Panc1 (cell line): ENCODE results near the gene IKZF3. TPM values are rescaled to one million over a fixed set of nuclear protein-coding genes. Genes with fewer than 3 reads are reported as not detected.
"Not testable (repeated sequence)": the region's sequence is repeated elsewhere in the genome, so short reads cannot be mapped to it uniquely, and the experiment has no call there.

ENCODE experiments used
- ATAC-seq: fragments of 200-7000 bp; cut with Tn5 transposase; 2 replicates; pipeline ENCODE4 v1.9.1; 2020; ENCODE audit warnings: mild to moderate bottlenecking, moderate library complexity
- BruUV-seq: library from RNA; stranded (reverse); fragments of 400-500 nt; replicated peaks from 2 replicates; lab custom pipeline; 2021; lab: Mats Ljungman, UMichigan
- CTCF ChIA-PET: fragments of 300-600 bp; sonication (Branson Sonifier 250); formaldehyde crosslinking; loops from one replicate; lab custom pipeline; 2022; ENCODE audit warnings: antibody characterized with exemption; lab: Charles Lee
- POLR2A ChIA-PET: fragments of 300-600 bp; sonication (Branson Sonifier 250); formaldehyde crosslinking; loops from one replicate; lab custom pipeline; 2022; ENCODE audit warnings: antibody characterized with exemption; lab: Charles Lee
- DNase-seq: peaks from one replicate; pipeline ENCODE4 v3.0.0-alpha.2; 2010; ENCODE audit warnings: low read depth, low spot score
- H3K27ac ChIP-seq: 2 replicates; pipeline ENCODE4 v1.5.1; 2011; ENCODE audit warnings: mild to moderate bottlenecking, low read length, inconsistent platforms
- H3K27me3 ChIP-seq: fragments of 200-500 bp; sonication (Bioruptor generic); 2 replicates; pipeline ENCODE4 v1.6.0; 2014; ENCODE audit warnings: low read length, inconsistent platforms; ENCODE audit not compliant: control insufficient read depth, insufficient read depth
- H3K36me3 ChIP-seq: fragments of 200-500 bp; sonication (Bioruptor generic); 2 replicates; pipeline ENCODE4 v1.5.1; 2014; ENCODE audit warnings: inconsistent platforms, mild to moderate bottlenecking, low read length, moderate library complexity; ENCODE audit not compliant: control insufficient read depth, insufficient read depth
- H3K4me1 ChIP-seq: 2 replicates; pipeline ENCODE4 v1.5.1; 2011; ENCODE audit warnings: inconsistent platforms, mild to moderate bottlenecking, low read length, moderate library complexity; ENCODE audit not compliant: control insufficient read depth, insufficient read depth
- H3K4me3 ChIP-seq, 2 experiments: 2 replicates each; pipeline ENCODE4 v1.5.1; 2011 to 2012; ENCODE audit warnings: low read depth in 2 of 2, low read length in 2 of 2, mild to moderate bottlenecking in 2 of 2, inconsistent platforms in 1 of 2, moderate library complexity in 1 of 2
- H3K9me3 ChIP-seq: fragments of 200-500 bp; sonication (Bioruptor generic); 2 replicates; pipeline ENCODE4 v1.5.1; 2014; ENCODE audit warnings: low read depth, mild to moderate bottlenecking, inconsistent platforms, low read length, moderate library complexity; ENCODE audit not compliant: control insufficient read depth, insufficient read depth
- CTCF ChIP-seq: fragments of 450-650 bp; IDR thresholded peaks from 2 replicates; pipeline ENCODE4 v1.5.1; 2017; ENCODE audit warnings: mild to moderate bottlenecking
- POLR2AphosphoS5 ChIP-seq: IDR thresholded peaks from 2 replicates; pipeline ENCODE4 v1.6.1; 2012; ENCODE audit warnings: mild to moderate bottlenecking, low read depth, low read length, moderate library complexity
- REST ChIP-seq, 2 experiments: IDR thresholded peaks; 2 replicates each; pipeline ENCODE4 v1.6.1; 2011 to 2012; ENCODE audit warnings: low read depth in 2 of 2, control low read depth in 1 of 2, low read length in 1 of 2, mild to moderate bottlenecking in 1 of 2, moderate library complexity in 1 of 2; ENCODE audit not compliant: insufficient read depth in 1 of 2
- SIN3A ChIP-seq: IDR thresholded peaks from 2 replicates; pipeline ENCODE4 v1.6.1; 2012; ENCODE audit warnings: low read depth, mild to moderate bottlenecking, low read length, moderate library complexity, borderline replicate concordance; ENCODE audit not compliant: insufficient read depth
- TCF7L2 ChIP-seq: IDR thresholded peaks from 2 replicates; pipeline ENCODE4 v1.6.1; 2011; ENCODE audit warnings: mild to moderate bottlenecking, low read depth, low read length, inconsistent platforms
- in situ Hi-C: cut with HindIII; loops from 2 replicates; pipeline ENCODE4 v1.10.0; 2016; ENCODE audit warnings: low sequenced_read_pairs, low pct_unique_long_range_greater_than_20kb
- intact Hi-C: fragments of 100-400 bp; cut with micrococcal nuclease; formaldehyde crosslinking; loops from one replicate; pipeline ENCODE4 v1.10.0; 2022; ENCODE audit not compliant: unreplicated experiment
- total RNA-seq: library from RNA; stranded (reverse); gene quantifications from one replicate; pipeline ENCODE4 v1.2.1, GENCODE V29; 2021; ENCODE audit not compliant: unreplicated experiment

IKZF3 gene
- total RNA-seq, 1 experiment from 2014 or later = 0.59 TPM

GRCh38 chr17:39889200-39889599 lies 25.1 kb upstream of the IKZF3 start:
- Histone ChIP-seq H3K27me3 (peaks cover 13% of the 10 kb centered on the region), H3K4me1 (no peaks in the 10 kb centered on the region), H3K9me3 (no peaks in the 10 kb centered on the region), H3K4me3 (no peak overlapping the region), H3K27ac (no peak overlapping the region), H3K36me3 (no peaks in the 10 kb centered on the region)
- POLR2A ChIA-PET = interaction anchor here (0.6 kb wide), 1 partner anchor 79 kb away, joined by 6 read pairs; no protein-coding TSS in a partner anchor
- no peak for TF ChIP-seq SIN3A
- TF ChIP-seq TCF7L2 = no peak
- no peak for TF ChIP-seq REST (IDR thresholded peaks at IDR 0.05; ENCODE audit: insufficient read depth in 1 of 2, low read depth in 2 of 2, low read length in 1 of 2)
- no peak for TF ChIP-seq POLR2AphosphoS5
- TF ChIP-seq CTCF = no peak
- no TSS peak for BruUV-seq
- in situ Hi-C loops (no loop called here), intact Hi-C loops (no loop called here)
- ATAC-seq (no peak), DNase-seq (no peak)
- CTCF ChIA-PET = no interaction called here

- no peak overlapping the region for H3K27ac ChIP-seq
- H3K4me3 ChIP-seq = no peak overlapping the region
- in situ Hi-C loops = no loop called here
- intact Hi-C loops = no loop called here
- peaks cover 7% of the 10 kb centered on the region for H3K27me3 ChIP-seq
- no peaks in the 10 kb centered on the region for H3K4me1 ChIP-seq
- DNase-seq (no peak), ATAC-seq (no peak)
- no TSS peak for BruUV-seq
- H3K9me3 ChIP-seq = no peaks in the 10 kb centered on the region
- ChIA-PET POLR2A (no interaction called here), CTCF (no interaction called here)
- H3K36me3 ChIP-seq = no peaks in the 10 kb centered on the region
- TF ChIP-seq CTCF = no peak
- no peak for TF ChIP-seq REST (IDR thresholded peaks at IDR 0.05; ENCODE audit: insufficient read depth in 1 of 2, low read depth in 2 of 2, low read length in 1 of 2)
- no peak for TF ChIP-seq POLR2AphosphoS5
- TF ChIP-seq SIN3A = no peak
- no peak for TF ChIP-seq TCF7L2
Measured at GRCh38 chr17:39887078-39887477, 23.0 kb upstream of the IKZF3 start.

- H3K4me3 ChIP-seq, ATAC-seq, H3K27ac ChIP-seq, BruUV-seq, H3K4me1 ChIP-seq, intact Hi-C loops, H3K9me3 ChIP-seq, POLR2A ChIA-PET, H3K36me3 ChIP-seq, H3K27me3 ChIP-seq, in situ Hi-C loops, CTCF ChIA-PET, DNase-seq: not testable (repeated sequence)
Measured at GRCh38 chr17:39886102-39886501, 22.0 kb upstream of the IKZF3 start.
